ENCODE results near the gene LZTS2.

The LZTS2 gene

DNA sequence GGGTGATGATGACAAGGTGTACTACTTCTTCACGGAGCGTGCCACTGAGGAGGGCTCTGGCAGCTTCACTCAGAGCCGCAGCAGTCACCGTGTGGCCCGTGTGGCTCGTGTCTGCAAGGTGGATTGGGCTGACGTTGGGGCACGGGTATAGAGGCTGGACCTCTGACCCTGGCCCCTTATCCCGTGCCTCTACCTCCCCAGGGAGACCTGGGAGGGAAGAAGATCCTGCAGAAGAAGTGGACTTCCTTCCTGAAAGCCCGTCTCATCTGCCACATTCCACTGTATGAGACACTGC, 20.8 kb upstream of the LZTS2 start:
- DNase-seq = no peak

DNA sequence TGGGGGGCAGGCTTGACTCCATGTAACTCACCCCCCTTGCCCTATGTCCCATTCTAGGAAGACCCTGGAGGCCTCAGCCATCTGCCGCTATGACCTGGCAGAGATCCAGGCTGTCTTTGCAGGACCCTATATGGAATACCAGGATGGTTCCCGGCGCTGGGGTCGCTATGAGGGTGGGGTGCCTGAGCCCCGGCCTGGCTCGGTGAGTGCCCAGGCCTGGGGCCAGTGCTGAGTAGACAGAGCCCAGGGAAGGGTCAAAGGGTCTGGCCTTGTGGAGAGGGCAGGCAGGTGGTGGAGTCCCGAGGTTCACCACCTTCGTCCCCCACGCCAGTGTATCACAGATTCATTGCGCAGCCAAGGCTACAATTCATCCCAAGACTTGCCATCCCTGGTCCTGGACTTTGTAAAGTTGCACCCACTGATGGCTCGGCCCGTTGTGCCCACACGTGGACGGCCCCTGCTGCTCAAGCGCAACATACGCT, 19.8 kb upstream of the LZTS2 start:
- DNase-seq = no peak

DNA sequence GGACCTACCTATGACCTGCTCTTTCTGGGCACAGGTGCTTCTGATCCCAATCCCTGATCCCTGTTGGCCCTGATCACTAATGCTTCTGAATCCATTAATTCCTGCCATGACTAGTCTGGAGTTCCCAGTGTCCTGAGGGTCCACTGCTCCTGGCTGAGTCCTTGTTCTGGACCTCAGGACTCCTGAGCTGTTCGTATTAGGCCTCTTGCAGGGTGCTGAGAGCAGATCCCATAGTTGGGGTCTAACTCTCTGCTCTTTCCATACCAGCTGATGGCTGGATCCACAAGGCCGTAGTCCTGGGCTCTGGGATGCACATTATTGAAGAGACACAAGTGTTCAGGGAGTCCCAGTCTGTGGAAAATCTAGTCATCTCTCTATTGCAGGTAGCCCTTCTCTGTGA, 19.3 kb upstream of the LZTS2 start:
- DNase-seq = no peak

DNA sequence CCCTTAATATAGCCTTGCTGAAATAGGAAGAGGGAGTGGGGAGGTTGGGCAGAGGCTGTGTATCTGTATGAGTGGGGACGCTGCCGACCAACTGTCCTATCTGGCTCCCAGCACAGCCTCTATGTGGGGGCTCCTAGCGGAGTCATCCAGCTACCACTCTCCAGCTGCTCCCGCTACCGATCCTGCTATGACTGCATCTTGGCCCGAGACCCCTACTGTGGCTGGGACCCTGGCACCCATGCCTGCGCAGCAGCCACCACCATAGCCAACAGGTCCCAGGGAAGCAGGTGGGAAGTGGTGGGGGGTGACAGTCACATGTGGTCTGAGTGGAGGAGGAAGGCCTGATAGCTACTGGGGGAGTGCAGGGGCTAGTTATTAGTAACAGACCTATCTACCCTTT, 18.9 kb upstream of the LZTS2 start:
- no peak for DNase-seq

DNA sequence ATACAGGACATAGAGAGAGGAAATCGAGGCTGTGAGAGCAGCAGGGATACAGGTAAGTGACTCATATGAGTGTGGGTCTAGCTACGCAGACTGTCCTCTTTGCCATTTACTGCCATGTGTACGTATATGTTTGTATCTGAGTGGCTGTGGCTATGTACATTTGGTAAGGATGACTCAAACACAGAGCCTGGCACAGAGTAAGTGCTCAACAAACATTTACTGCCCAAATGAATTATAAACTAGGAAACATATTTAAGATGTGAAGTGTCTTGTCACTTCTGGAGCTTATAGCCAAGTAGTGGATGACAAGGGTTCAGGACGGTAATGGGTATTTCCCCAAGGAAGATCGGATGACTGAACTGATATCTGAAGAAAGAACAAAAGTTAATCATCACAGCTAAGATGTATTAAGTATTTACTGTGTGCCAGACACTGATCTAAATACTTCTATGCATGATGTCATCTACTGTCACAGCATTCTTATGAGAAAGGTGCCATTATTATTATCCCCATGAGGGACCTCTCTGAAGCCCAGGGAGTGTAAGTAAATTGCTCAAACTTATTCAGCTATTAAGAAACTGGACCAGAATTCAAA, 18.3 kb upstream of the LZTS2 start:
- DNase-seq = no peak

DNA sequence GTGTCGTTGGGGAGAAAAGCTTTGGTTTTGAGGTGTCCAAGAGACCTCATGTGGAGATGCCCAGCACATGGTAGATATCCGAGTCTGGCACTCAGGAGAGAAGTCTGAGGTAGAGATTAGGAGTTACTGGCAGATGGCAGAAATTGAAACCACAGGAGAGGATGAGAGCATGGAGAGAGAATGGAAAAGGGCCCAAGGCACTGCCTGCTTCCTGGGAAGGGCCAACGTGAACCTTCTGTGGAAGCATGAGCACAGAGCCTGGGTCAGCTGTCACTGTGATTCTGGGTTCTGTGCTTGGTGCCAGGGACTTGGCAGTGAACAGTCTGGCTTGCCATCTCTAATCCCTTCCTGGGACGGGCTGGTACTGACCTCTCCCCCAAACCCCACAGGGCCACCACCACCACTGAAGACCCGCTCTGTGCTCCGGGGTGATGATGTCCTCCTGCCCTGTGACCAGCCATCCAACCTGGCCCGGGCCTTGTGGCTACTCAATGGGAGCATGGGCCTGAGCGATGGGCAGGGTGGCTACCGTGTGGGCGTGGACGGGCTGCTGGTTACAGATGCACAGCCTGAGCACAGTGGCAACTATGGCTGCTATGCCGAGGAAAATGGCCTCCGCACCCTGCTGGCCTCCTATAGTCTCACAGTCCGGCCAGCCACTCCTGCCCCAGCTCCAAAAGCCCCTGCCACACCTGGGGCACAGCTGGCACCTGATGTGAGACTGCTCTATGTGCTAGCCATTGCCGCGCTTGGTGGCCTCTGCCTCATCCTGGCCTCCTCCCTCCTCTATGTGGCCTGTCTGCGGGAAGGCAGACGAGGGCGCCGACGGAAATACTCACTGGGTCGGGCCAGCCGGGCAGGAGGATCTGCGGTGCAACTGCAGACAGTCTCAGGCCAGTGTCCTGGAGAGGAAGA, 16.4 kb upstream of the LZTS2 start:
- DNase-seq = no peak

DNA sequence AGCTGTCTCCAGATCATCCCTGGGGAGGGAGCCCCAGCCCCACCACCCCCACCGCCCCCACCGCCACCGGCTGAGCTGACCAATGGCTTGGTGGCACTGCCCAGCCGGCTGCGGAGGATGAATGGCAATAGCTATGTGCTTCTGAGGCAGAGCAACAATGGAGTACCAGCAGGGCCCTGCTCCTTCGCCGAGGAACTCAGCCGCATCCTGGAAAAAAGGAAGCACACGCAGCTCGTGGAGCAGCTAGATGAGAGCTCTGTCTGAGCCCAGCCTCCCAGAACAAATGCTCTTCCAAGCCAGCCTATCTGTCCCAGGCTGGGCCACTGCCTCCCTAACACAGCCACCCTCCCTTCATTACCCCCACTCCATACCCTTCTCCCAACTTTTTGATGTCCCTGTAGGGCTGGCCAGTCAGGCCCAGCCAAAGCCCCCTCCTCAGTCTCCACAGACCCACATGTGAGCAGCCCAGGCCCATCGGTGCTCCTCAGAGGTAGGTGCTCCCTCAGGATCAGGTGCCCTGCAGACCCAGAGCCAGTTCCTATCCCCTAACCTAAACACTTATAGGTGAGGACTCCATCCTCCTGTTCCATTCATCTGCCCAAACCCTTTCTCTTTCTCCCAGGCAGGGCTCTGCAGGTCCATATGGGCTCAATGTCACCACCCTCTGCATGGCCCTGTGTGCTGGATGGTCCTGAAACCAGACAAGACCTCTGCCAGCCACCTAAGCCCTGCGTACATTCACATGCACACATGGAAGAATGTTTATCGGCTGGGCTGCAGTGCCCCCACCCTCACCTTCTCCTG, 15.5 kb upstream of the LZTS2 start:
- no peak for DNase-seq

DNA sequence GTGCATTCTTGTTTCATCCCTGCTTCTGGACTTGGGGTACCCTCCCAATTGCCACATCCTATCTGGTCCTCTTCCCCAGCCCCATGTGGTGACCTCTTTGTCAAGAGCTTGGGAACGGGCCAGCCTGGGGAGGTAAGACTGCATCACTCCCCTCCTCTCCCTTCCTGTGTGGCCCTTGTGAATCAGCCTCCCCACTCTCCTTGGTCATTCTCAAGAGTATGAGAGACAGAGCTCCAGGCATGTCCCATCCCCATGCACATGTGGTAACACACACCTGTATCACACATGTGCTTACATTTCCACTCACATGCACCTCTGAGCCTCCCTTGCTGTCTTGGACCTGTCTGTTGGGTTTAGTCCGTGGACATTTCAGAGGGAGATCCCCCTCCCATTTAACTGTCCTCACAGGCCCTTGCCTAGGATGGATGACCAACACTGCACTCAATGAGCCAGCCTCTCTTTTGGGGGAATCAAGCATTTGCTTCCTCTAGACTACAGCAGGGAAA, 14.9 kb upstream of the LZTS2 start:
- DNase-seq = no peak

DNA sequence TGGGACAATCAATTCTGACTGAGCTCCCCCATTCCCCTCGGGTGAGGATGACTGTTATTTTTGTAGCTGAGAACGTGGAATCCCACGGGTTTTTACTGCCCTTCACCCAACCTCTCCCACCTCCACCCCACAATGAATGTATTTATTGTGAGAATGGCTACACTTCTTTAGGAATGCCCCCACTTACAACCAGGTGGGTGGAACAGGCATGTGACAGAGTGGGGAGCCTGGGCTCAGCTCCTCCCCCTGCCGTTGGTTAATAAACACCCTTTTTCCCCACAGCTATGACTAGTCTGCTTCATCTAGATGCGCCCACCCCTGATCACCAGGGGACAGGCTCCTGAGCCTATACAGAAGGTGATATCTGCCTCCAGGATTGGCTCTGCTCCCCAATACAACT, 14.3 kb upstream of the LZTS2 start:
- DNase-seq = no peak

DNA sequence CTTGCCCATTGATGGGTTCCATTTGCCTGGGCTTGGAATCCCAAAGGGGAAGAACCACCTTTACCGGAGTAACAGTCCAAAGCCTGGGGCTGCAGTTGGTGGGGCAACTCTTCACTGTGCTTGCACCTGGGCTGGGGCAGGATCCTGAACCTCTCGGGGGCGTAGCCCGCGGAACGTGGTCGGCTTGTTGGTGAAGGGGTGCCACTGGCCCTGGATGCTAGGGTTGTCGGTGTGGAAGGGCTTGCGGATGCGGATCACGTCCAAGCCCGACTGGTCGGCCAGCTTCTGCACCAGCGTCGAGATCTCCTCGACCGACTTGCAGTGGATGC, 13.0 kb upstream of the LZTS2 start:
- DNase-seq = no peak

DNA sequence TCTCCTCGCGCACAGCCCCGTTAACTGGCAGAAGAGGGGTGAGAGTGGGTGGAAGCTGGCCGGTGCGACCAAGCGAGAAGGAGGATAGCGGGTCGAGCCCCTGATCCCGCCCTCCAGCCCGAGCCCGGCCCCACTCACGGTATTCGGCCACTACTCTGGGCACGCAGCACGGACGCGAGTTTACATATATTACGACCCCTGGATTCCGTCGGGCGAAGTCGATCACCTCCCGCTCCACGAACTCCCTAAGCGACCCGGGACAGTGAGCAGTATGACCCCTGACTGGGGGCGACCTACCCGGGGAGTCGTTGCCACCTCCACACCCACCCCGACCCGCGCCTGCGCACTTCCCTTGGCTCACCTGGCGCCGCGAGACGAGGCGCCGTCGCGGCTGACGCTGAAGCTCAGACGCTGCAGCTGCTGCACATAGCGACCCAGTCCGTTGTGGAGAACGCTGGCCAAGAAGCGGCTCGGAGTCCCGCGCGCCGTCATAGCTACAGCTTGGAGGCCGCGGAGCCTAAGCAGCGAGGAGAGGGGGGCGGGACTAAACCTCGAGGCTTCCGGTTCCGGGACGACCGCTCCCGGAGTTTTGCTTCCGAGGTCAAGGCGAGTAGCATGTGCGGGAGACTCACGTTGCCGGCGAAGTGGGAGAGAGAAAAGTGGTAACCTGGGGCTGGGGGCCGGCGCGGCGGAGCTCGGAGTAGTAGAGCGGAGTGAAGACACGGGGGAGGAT, 12.5 kb upstream of the LZTS2 start, which contains the start of the genes MRPL43 and TWNK:
Gene MRPL43, minus strand, starts transcription at position 546 of the 733 bp plus-strand sequence. Its CDS starts 54 bp downstream, at position 492.
Gene TWNK, plus strand, starts transcription at position 592 of the 733 bp plus-strand sequence. CDS start 668 bp downstream, outside the sequence.
- DNase-seq = peak; percentile 91

DNA sequence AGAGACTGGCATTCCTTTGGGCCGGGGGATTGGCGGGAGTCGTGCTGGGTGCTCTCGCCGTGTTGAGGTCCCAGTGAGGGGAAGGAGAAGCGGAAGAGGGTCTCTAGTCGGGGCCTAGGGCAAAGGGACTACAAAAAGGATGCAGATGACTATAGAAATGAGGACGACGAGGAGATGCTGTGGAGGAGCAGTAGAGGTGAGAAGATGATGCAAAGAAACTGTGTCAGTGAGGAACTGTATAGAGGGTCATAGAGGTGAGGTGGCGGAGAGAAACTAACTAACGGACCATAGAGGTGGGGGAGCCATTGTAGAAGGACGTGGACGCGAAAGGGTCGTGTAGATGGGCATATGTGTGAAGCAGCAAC, 11.9 kb upstream of the LZTS2 start:
- no peak for DNase-seq

DNA sequence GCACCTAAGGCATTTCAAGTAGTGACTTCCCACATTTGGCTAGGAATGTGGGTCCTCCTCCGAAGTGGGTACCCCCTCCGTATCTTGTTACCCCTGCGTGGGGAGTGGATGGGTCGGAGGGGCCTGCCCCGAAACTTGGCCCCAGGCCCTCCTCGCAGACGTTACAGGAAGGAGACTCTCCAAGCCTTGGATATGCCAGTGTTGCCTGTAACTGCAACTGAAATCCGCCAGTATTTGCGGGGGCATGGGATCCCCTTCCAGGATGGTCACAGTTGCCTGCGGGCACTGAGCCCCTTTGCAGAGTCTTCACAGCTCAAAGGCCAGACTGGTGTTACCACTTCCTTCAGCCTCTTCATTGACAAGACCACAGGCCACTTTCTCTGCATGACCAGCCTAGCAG, 11.4 kb upstream of the LZTS2 start:
- no peak for DNase-seq

DNA sequence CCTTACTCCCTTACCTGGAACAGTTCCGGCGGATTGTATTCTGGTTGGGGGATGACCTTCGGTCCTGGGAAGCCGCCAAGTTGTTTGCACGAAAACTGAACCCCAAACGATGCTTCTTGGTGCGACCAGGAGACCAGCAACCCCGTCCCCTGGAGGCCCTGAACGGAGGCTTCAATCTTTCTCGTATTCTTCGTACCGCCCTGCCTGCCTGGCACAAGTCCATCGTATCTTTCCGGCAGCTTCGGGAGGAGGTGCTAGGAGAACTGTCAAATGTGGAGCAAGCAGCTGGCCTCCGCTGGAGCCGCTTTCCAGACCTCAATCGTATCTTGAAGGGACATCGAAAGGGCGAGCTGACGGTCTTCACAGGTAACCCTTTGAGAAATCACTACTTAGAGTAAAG, 10.5 kb upstream of the LZTS2 start:
- no peak for DNase-seq

DNA sequence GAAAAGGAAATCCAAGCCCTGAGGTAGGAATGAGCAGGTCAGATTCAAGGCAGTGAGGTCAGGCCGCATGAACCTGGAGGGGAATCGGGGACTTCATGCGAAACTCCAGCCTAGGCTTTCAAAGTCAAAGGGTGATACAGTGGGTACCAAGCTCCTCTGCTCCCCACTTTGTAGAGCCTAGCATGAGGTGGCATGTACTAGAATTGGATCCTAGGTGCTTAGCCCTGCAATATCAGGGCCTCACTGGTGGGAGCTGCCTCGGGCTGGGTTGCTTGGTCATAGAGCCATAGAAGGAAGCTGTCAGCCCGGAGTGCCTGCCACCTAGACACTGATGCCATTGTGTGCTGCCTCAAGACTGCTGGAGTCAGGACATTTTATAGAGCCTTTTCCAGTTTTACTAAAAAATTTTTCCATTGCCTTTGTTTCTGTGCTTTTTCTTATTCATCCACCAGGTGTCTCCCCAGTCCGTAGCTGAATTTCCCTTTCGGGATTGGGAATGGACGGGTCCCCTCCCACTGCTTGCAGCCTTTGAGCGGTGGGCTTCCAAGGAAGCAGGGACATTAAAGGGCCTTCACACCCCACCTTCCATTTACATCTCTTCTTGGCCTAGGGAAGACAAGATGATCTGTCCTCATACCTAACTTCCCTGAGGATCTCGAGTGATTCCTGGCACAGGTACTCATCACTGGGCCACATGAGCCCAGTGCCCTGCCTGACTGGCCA, 5.5 kb upstream of the LZTS2 start:
- peak; percentile 50 for DNase-seq

DNA sequence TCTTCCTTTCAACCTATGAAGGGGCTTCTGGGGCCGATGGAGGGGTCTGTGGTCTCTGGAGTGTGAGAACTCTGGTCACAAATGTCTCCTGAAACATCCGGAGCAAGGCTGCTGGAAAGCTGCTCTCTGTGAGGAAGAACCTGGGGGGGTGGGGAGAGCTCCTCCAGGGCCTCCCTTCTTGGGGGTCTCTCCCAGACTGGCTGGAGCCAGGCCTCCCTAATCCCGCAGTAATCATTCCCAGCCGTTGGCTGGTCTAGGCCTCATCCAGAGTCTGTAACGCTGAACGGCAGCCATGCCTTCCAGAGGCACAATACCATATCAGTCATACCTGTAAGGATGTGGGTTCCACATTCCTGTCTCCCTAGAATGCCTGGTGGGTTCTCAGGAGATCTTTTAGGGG, 4.4 kb upstream of the LZTS2 start:
- no peak for DNase-seq

DNA sequence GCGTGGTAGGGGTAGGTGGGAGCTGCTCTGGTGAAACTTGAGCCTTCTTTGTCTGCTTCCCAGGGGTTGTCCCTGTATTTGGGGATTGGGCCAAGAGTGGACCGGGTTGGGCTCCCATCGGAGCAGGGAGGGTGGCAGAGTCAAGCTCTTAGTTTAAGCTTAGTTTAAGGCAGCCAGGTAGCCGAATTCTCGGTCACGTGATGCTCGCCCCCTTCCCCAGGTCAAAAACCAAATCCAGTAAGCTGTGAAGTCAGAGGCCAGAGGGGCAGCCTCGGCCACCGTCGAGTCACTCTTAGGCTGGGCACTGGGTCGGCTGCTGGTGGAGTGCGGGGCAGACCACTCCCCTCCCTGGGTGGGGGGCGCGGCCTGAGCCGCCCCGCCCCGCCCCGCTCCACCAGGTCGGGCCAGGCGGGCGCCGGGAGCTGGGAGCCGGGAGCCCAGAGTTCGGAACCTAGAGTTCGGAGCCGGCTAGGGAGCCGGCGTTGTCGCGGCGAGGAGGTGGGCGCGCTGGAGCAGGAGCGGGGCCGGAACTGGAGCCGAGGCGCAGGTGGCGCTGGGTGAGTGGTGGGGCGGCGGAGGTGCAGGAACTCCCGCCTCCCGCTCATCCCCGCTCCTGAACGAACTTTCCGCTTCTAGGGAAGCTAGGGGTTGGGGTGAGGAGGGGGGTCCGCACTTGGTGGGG, 2.8 kb upstream of the LZTS2 start:
- peak; percentile 82 for DNase-seq

DNA sequence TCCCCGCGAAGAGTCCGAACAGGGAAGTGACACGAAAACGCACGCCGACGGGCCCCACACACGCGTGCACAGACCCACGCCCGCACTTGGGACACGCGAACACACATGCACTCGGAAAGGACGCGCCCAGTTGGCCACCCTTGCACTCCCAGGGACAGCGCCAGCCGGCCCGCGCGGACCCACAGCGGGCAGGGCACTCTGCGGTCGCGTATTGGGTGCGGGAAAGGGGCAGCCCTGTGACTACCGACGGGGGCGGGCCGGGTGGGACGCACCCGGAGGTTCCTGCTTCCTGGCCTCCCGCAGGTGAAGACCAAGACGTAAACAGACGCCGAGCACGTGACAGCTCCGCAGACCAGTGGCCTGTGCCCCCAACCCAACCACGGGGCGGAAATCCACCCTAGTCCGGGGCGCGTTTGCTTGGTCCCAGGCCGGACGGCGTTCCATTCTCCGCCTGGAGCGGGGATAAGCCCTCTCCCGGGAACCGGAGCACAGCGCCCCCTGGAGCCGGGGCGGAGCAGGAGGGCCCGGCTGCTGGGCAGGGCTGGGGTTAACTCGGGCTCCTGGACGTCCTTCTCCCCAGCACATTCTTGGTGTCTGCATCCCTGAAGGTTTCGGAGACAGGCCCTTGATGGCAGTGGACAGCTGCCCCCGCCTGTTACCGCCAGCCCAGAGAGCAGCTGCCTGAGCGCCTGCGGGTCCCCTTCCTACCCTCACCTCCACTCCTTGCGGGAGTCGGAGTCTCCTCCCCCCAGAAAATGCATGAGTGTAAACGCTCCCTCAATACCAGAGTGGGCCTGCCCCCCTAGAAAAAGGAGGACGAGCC, 2.0 kb upstream of the LZTS2 start:
- DNase-seq = peak; percentile 95

DNA sequence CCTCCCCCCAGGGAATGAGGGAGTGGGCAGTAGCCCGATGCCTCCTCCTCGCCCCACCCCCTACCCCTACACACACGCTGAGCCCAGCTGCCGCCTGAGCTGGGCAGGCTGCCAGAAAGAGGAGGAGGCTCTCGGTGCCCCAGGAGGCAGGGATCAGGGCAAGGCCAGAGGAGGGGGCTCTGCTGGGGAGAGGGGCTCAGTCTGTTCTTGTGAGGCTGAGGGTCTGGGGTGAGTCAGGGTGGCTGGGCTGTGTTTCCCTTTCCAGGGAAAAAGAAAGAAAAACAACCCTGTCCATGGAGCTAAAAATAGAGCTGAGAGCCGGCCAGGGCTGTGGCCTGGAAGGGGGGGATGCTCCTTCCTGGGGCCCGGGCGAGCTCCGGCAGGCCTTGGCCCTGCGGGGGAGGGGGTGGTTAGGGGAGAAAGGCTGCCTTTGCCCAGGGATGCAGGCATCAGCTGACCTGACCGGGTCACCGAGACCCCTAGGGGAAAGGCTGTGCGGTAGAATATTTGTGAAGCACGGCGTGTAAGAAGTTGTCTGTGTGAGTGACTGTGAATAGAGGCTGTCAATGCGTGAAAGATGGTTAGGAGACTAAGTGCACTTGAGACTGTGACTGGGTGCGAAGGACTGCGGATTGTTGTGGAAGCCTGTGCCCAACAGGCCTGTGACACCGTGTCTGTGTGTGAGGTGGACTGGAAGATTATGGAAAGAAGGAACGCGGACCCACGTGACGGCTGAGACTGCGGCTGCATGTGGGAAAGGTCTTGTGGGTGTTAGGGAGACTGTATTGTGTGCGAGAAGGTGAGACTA, 1.2 kb upstream of the LZTS2 start:
- peak; percentile 95 for DNase-seq
